ENCODE data around the gene MKX. TPM values are rescaled to one million over a fixed set of nuclear protein-coding genes. Genes with fewer than 3 reads are reported as not detected.
A peak's percentile ranks its signal among the peaks of the same experiment; 100 is the strongest.

The MKX gene
- total RNA-seq, 6 experiments from 2014 or later: 0.29 to 2.1 (median 0.66) TPM

DNA sequence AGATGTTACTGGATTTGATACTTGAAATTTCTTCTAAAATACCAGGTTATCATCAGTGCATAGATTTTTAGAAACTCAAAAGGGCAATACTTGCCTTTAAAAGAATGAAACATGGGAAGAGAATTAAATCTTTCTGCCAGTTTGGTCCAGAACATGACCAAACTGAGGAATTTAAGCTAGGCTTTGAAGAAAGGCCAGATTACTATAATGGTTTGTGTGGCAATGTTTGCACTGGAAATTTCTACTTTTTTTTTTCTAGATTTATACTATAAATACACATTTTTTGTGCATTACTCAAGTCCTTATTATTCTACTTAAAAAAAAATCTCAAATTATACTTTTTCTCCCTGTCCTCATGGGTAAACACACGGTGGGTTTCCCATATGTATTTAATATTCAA lies 9.2 kb downstream of the MKX start:
- no peak overlapping the region for H3K4me3 ChIP-seq
- DNase-seq (no peak), ATAC-seq (no peak)
- no peaks in the 10 kb centered on the region for H3K36me3 ChIP-seq
- no peak overlapping the region for H3K27ac ChIP-seq
- intact Hi-C loops (cut with DNase I): no loop called here
- H3K27me3 ChIP-seq: no peaks in the 10 kb centered on the region
- H3K4me1 ChIP-seq: peaks cover 0 to 2% (median 0%) of the 10 kb centered on the region in 4 donors
- WGBS (ENCODE audit: insufficient coverage, low coverage, low lambda C conversion rate, missing lambda C conversion rate): 57% methylated on average over 1 of the region's 1 CpG
- TF ChIP-seq, protein P1, sequence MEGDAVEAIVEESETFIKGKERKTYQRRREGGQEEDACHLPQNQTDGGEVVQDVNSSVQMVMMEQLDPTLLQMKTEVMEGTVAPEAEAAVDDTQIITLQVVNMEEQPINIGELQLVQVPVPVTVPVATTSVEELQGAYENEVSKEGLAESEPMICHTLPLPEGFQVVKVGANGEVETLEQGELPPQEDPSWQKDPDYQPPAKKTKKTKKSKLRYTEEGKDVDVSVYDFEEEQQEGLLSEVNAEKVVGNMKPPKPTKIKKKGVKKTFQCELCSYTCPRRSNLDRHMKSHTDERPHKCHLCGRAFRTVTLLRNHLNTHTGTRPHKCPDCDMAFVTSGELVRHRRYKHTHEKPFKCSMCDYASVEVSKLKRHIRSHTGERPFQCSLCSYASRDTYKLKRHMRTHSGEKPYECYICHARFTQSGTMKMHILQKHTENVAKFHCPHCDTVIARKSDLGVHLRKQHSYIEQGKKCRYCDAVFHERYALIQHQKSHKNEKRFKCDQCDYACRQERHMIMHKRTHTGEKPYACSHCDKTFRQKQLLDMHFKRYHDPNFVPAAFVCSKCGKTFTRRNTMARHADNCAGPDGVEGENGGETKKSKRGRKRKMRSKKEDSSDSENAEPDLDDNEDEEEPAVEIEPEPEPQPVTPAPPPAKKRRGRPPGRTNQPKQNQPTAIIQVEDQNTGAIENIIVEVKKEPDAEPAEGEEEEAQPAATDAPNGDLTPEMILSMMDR (IDR thresholded peaks at IDR 0.05): no peak
- TF ChIP-seq POLR2A (IDR thresholded peaks at IDR 0.05): no peak
- no peaks in the 10 kb centered on the region for H3K9me3 ChIP-seq

- H3K27me3 ChIP-seq: no peaks in the 10 kb centered on the region
- H3K4me1 ChIP-seq: no peaks in the 10 kb centered on the region
- no peak overlapping the region for H3K27ac ChIP-seq
- intact Hi-C loops (cut with DNase I): no loop called here
- H3K9me3 ChIP-seq: no peaks in the 10 kb centered on the region
- DNase-seq (no peak), ATAC-seq (no peak)
- TF ChIP-seq POLR2A (IDR thresholded peaks at IDR 0.05): no peak
- TF ChIP-seq, protein P1 (IDR thresholded peaks at IDR 0.05): no peak
- 90% methylated on average over 1 of the region's 1 CpG for WGBS (ENCODE audit: insufficient coverage, low coverage, low lambda C conversion rate, missing lambda C conversion rate)
- no peaks in the 10 kb centered on the region for H3K36me3 ChIP-seq
- H3K4me3 ChIP-seq: no peak overlapping the region
Measured at GRCh38 chr10:27730041-27730440, 15.6 kb downstream of the MKX start.

DNA sequence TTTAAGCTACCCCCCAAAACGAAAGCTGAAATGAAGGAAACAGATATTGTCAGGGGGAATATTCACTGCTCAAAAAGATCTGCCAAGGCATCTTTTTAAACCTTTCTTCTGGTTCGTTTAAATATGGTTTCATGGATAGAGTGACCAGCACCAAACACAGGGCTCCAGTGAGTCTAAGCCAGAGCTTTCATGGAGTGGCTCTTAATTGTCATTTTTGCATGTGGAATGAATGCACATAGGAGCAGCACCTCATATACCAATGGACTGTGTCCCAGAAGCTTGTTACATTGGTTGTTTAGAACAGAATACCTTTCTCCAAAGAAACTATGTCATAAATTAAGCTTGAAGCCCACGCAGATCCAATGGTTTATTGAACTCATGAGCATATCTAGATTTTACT lies 17.3 kb downstream of the MKX start:
- intact Hi-C loops (cut with DNase I): no loop called here
- Histone ChIP-seq H3K4me1 (no peaks in the 10 kb centered on the region), H3K27me3 (no peaks in the 10 kb centered on the region), H3K36me3 (no peaks in the 10 kb centered on the region), H3K9me3 (no peaks in the 10 kb centered on the region), H3K27ac (no peak overlapping the region), H3K4me3 (no peak overlapping the region)
- TF ChIP-seq, protein P1 (IDR thresholded peaks at IDR 0.05): no peak
- TF ChIP-seq POLR2A (IDR thresholded peaks at IDR 0.05): no peak
- ATAC-seq: no peak
- DNase-seq: no peak
- WGBS (ENCODE audit: insufficient coverage, low coverage, low lambda C conversion rate, missing lambda C conversion rate): 54% methylated on average over 3 of the region's 3 CpGs

DNA sequence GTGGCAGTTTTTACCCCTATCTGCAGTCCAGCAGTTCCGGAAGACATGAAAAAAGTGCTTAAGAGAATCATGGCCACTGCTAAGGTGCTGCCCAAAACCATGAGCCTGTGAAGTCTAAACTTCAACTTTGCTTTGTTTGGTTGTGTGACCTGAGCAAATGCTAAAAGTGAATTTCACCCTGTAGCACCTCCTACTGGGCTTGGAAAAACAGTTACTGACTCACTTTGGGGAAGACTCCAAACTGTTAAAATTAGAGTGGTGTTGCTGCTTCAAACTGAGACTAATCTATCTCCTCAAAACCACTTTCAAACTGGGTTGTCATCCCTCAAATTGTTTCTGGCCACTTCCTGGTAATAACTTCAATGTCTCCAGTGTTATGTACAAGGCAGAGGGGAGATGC lies 21.3 kb downstream of the MKX start:
- 78% methylated on average over 1 of the region's 1 CpG for WGBS (ENCODE audit: insufficient coverage, low coverage, low lambda C conversion rate, missing lambda C conversion rate)
- DNase-seq (no peak), ATAC-seq (no peak)
- TF ChIP-seq POLR2A (IDR thresholded peaks at IDR 0.05): no peak
- TF ChIP-seq, protein P1 (IDR thresholded peaks at IDR 0.05): peak in 1 of 4 donors; percentile 11
- H3K36me3 ChIP-seq: no peaks in the 10 kb centered on the region
- H3K4me1 ChIP-seq: no peaks in the 10 kb centered on the region
- no peak overlapping the region for H3K4me3 ChIP-seq
- H3K27ac ChIP-seq: no peak overlapping the region
- intact Hi-C loops (cut with DNase I): no loop called here
- no peaks in the 10 kb centered on the region for H3K27me3 ChIP-seq
- H3K9me3 ChIP-seq: no peaks in the 10 kb centered on the region

DNA sequence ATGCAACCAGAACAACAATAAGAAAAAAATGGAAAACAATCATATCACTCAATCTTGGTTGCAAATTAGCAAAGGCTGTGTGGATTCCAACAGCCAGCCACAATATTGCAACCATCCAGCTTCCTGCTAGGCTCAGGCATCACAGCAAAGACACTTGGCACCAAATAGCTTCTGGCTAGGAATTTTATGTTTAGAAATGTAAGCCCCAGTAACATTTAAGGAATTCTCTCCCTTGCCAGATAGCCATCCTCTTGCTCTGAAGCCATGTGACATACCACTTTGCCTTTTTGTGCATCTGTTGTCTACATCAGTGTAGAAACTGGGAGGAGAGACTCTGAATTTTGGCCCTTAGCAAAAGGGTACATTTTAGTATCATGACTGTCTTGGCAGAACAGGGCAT lies 22.2 kb downstream of the MKX start:
- intact Hi-C loops (cut with DNase I): no loop called here
- H3K27ac ChIP-seq: no peak overlapping the region

More for the DNA sequence above, 22.2 kb downstream of the MKX start:
- Histone ChIP-seq H3K4me1 (no peaks in the 10 kb centered on the region), H3K36me3 (no peaks in the 10 kb centered on the region), H3K4me3 (no peak overlapping the region), H3K27me3 (no peaks in the 10 kb centered on the region), H3K9me3 (no peaks in the 10 kb centered on the region)
- ATAC-seq: no peak
- no peak for TF ChIP-seq POLR2A (IDR thresholded peaks at IDR 0.05)
- TF ChIP-seq, protein P1 (IDR thresholded peaks at IDR 0.05): no peak
- DNase-seq: no peak

Data from right lobe of liver (tissue), 6 donors.